Endothelial cell of umbilical vein (primary cell): ENCODE results near the gene UBE2M. TPM values are rescaled to one million over a fixed set of nuclear protein-coding genes. Genes with fewer than 3 reads are reported as not detected.

Experiments
- BruUV-seq: library from RNA; stranded (reverse); fragments of 400-500 nt; replicated peaks from 2 replicates; lab custom pipeline; 2021; lab: Mats Ljungman, UMichigan
- CTCF ChIA-PET: fragments of 300-600, 350-600 bp; sonication (Branson Sonifier 250); formaldehyde crosslinking; loops from one replicate; lab custom pipeline; 2021; ENCODE audit warnings: antibody characterized with exemption, inconsistent platforms; lab: Charles Lee
- POLR2A ChIA-PET: fragments of 300-600, 350-600 bp; sonication (Branson Sonifier 250); formaldehyde crosslinking; loops from one replicate; lab custom pipeline; 2021; ENCODE audit warnings: antibody characterized with exemption, inconsistent platforms; lab: Charles Lee
- DNase-seq: peaks from one replicate; pipeline ENCODE4 v3.0.0-alpha.2; 2011; ENCODE audit warnings: low read depth, low spot score
- FAIRE-seq: peaks from 2 replicates; lab custom pipeline; 2011; peaks lifted over from hg19 to GRCh38; lab: Jason Lieb, UNC
- H2AFZ ChIP-seq: 2 replicates; pipeline ENCODE4 v1.6.0; 2012; ENCODE audit warnings: low read depth, low read length, control low read depth, inconsistent platforms
- H3K27ac ChIP-seq: 2 replicates; pipeline ENCODE4 v1.5.1; 2011; ENCODE audit warnings: low read depth, mild to moderate bottlenecking, control low read depth, low read length, moderate library complexity; ENCODE audit not compliant: insufficient read depth
- H3K27me3 ChIP-seq, 2 experiments: 2 replicates each; pipeline versions ENCODE4 v1.6.0 to v1.6.1; 2011; ENCODE audit warnings: low read length in 2 of 2, mixed read lengths in 1 of 2; ENCODE audit not compliant: control insufficient read depth in 2 of 2, insufficient read depth in 2 of 2
- H3K36me3 ChIP-seq, 2 experiments: 2 replicates in 1 of 2; 3 replicates in 1 of 2; pipeline ENCODE4 v1.5.1; 2011; ENCODE audit warnings: low read length in 2 of 2, mild to moderate bottlenecking in 1 of 2, moderate library complexity in 1 of 2; ENCODE audit not compliant: control insufficient read depth in 2 of 2, insufficient read depth in 2 of 2; ENCODE audit errors: extremely low read depth in 1 of 2
- H3K4me1 ChIP-seq: 3 replicates; pipeline ENCODE4 v1.5.1; 2011; ENCODE audit warnings: mild to moderate bottlenecking, low read length; ENCODE audit not compliant: control insufficient read depth, insufficient read depth; ENCODE audit errors: extremely low read depth
- H3K4me2 ChIP-seq: 2 replicates; pipeline ENCODE4 v1.6.1; 2011; ENCODE audit warnings: low read length, control low read depth, mixed read lengths; ENCODE audit not compliant: insufficient read depth
- H3K4me3 ChIP-seq, 3 experiments: fragments of 200-600 bp in 1 of 3; sonication (generic), shearing (Covaris generic) in 1 of 3; replicated peaks in 1 of 3; 2 replicates each; pipeline ENCODE4 v1.5.1; 2011 to 2016; ENCODE audit warnings: control low read depth in 3 of 3, low read length in 3 of 3, mild to moderate bottlenecking in 2 of 3, inconsistent platforms in 1 of 3, low read depth in 1 of 3, moderate library complexity in 1 of 3; ENCODE audit not compliant: insufficient read depth in 1 of 3
- H3K79me2 ChIP-seq: 2 replicates; pipeline ENCODE4 v1.6.0; 2012; ENCODE audit warnings: low read length, inconsistent platforms; ENCODE audit not compliant: control insufficient read depth, insufficient read depth
- H3K9ac ChIP-seq: replicated peaks from 2 replicates; pipeline ENCODE3; 2011; ENCODE audit warnings: low read length, control low read depth; ENCODE audit not compliant: insufficient read depth; ENCODE audit errors: extremely low read depth
- H3K9me1 ChIP-seq: replicated peaks from 3 replicates; pipeline ENCODE4 v1.6.0; 2011; ENCODE audit warnings: mild to moderate bottlenecking, low read length; ENCODE audit not compliant: control insufficient read depth, insufficient read depth; ENCODE audit errors: extremely low read depth
- H3K9me3 ChIP-seq: replicated peaks from 2 replicates; pipeline ENCODE4 v1.5.1; 2012; ENCODE audit warnings: low read length, inconsistent platforms; ENCODE audit not compliant: control insufficient read depth, insufficient read depth
- H4K20me1 ChIP-seq: replicated peaks from 2 replicates; pipeline ENCODE3; 2011; ENCODE audit warnings: mild to moderate bottlenecking, low read length; ENCODE audit not compliant: control insufficient read depth, insufficient read depth; ENCODE audit errors: extremely low read depth
- EZH2 ChIP-seq: IDR thresholded peaks from 2 replicates; pipeline ENCODE4 v1.6.1; 2012; ENCODE audit warnings: borderline replicate concordance, low read depth, mild to moderate bottlenecking, moderate library complexity, low read length, inconsistent platforms; ENCODE audit not compliant: severe bottlenecking
- FOS ChIP-seq: IDR thresholded peaks from 2 replicates; pipeline ENCODE4 v1.6.1; 2011; ENCODE audit warnings: mild to moderate bottlenecking, low read length, moderate library complexity, borderline replicate concordance; ENCODE audit not compliant: insufficient read depth
- GATA2 ChIP-seq: IDR thresholded peaks from 2 replicates; pipeline ENCODE4 v1.7.0; 2011; ENCODE audit warnings: low read depth, mild to moderate bottlenecking, moderate library complexity, mixed read lengths, low read length; ENCODE audit not compliant: insufficient read length, insufficient read depth
- JUN ChIP-seq: IDR thresholded peaks from 2 replicates; pipeline ENCODE4 v1.6.1; 2011; ENCODE audit warnings: borderline replicate concordance, low read depth; ENCODE audit not compliant: insufficient read length, insufficient read depth
- MYC ChIP-seq: IDR thresholded peaks from one replicate; pipeline ENCODE4 v1.6.1; 2011; ENCODE audit warnings: mild to moderate bottlenecking, low read depth, low read length
- POLR2A ChIP-seq: IDR thresholded peaks from 2 replicates; pipeline ENCODE4 v1.6.1; 2012; ENCODE audit warnings: low read depth, mild to moderate bottlenecking, control low read depth, low read length
- POLR2AphosphoS5 ChIP-seq: IDR thresholded peaks from 2 replicates; pipeline ENCODE4 v1.6.1; 2012; ENCODE audit warnings: low read depth, mild to moderate bottlenecking, control low read depth, low read length, moderate library complexity; ENCODE audit not compliant: insufficient read depth
- dilution Hi-C: fragments of 300-500 bp; cut with MboI; formaldehyde crosslinking; loops from one replicate; pipeline ENCODE4 v1.15.0; 2019; ENCODE audit warnings: low sequenced_read_pairs; ENCODE audit not compliant: extremely low pct_ligation_motif_present
- intact Hi-C: fragments of 100-400 bp; cut with micrococcal nuclease; formaldehyde crosslinking; loops from one replicate; pipeline ENCODE4 v1.10.0; 2022
- polyA plus RNA-seq, 4 experiments: library from polyadenylated mRNA; depleted of rRNA in 3 of 4; stranded (reverse) in 3 of 4; unstranded in 1 of 4; fragments of >200 nt; gene quantifications; 2 replicates each; pipeline versions ENCODE4 v1.2.1 to v1.2.3, GENCODE V29; 2011 to 2012; ENCODE audit warnings: missing spikeins in 1 of 4
- total RNA-seq: library from RNA; stranded (reverse); gene quantifications from 2 replicates; pipeline ENCODE4 v1.2.3, GENCODE V29; 2021
- TF ChIP-seq, protein P1 (sequence below), 2 donors: IDR thresholded peaks; 1 replicate in 1 of 2; 2 replicates in 1 of 2; pipeline ENCODE4 v1.5.1; 2011; ENCODE audit warnings: low read length in 2 of 2, mild to moderate bottlenecking in 2 of 2, moderate library complexity in 2 of 2, control low read depth in 1 of 2, inconsistent platforms in 1 of 2, low read depth in 1 of 2; ENCODE audit not compliant: insufficient read depth in 1 of 2; ENCODE audit errors: extremely low read depth in 1 of 2
- TF ChIP-seq, protein P2 (sequence below): IDR thresholded peaks from 2 replicates; pipeline ENCODE4 v1.6.1; 2011; ENCODE audit not compliant: insufficient read depth, insufficient read length

UBE2M gene
- total and polyA plus RNA-seq, 2 donors (not counting 3 experiments of a cell fraction or from before 2014, with no cell fraction given), result 87.8 to 102 TPM

DNA sequence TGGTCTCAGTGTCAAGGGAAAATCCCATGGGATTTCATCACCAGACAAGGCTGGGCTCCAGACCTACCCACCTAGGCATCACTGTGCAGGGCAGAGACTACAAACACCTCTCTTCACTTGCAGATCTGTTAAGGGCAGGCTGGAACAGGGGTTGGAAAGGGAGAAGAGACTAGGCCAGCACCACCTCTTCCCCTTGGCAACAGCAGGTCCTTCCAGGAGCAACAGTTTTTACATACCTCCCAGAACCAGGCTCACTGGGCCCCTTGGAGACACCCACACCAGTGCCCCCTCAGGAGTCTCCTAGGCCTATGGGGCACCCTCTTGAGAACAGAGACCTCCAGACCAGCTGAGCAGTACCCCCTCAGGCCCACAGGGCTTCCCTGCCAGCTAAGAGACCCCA, 2.5 kb upstream of the UBE2M start:
- TF ChIP-seq JUN (no peak), MYC (no peak), EZH2 (no peak), FOS (no peak), GATA2 (no peak), POLR2AphosphoS5 (no peak), POLR2A (no peak)
- TF ChIP-seq, protein P1, sequence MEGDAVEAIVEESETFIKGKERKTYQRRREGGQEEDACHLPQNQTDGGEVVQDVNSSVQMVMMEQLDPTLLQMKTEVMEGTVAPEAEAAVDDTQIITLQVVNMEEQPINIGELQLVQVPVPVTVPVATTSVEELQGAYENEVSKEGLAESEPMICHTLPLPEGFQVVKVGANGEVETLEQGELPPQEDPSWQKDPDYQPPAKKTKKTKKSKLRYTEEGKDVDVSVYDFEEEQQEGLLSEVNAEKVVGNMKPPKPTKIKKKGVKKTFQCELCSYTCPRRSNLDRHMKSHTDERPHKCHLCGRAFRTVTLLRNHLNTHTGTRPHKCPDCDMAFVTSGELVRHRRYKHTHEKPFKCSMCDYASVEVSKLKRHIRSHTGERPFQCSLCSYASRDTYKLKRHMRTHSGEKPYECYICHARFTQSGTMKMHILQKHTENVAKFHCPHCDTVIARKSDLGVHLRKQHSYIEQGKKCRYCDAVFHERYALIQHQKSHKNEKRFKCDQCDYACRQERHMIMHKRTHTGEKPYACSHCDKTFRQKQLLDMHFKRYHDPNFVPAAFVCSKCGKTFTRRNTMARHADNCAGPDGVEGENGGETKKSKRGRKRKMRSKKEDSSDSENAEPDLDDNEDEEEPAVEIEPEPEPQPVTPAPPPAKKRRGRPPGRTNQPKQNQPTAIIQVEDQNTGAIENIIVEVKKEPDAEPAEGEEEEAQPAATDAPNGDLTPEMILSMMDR (IDR thresholded peaks at IDR 0.05; ENCODE audit: extremely low read depth in 1 of 2, insufficient read depth in 1 of 2, low read depth in 1 of 2, low read length in 2 of 2), result no peak
- TF ChIP-seq, protein P2, sequence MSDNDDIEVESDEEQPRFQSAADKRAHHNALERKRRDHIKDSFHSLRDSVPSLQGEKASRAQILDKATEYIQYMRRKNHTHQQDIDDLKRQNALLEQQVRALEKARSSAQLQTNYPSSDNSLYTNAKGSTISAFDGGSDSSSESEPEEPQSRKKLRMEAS, result no peak
- H3K36me3 ChIP-seq, result peaks cover 5 to 10% of the 10 kb centered on the region in 2 experiments
- no peaks in the 10 kb centered on the region for H4K20me1 ChIP-seq
- intact Hi-C loops (no loop called here), dilution Hi-C loops (no loop called here)
- peaks cover 34% of the 10 kb centered on the region for H3K4me1 ChIP-seq
- no peak overlapping the region for H3K9ac ChIP-seq
- CTCF ChIA-PET, result interaction anchor here (1.5 to 2.2 kb wide), 2 partner anchors 41 to 47 kb away, joined by 7 to 13 read pairs; partner anchors contain the start of gene ZBTB45
- H3K9me3 ChIP-seq, result no peaks in the 10 kb centered on the region
- POLR2A ChIA-PET, result interaction anchor here (1.1 kb wide), 1 partner anchor 17 kb away, joined by 3 read pairs; the partner anchor contains the start of gene TRIM28
- BruUV-seq, result no TSS peak
- no peak overlapping the region for H2AFZ ChIP-seq
- FAIRE-seq, result no peak
- no peak overlapping the region for H3K4me2 ChIP-seq
- no peak overlapping the region for H3K27ac ChIP-seq
- H3K27me3 ChIP-seq, result peaks cover 11 to 22% of the 10 kb centered on the region in 2 experiments
- no peak overlapping the region for H3K4me3 ChIP-seq
- peaks cover 22% of the 10 kb centered on the region for H3K79me2 ChIP-seq
- no peak for DNase-seq
- H3K9me1 ChIP-seq, result no peaks in the 10 kb centered on the region
